B cell (primary cell): ENCODE measurements around the gene TRMT2A. TPM values are rescaled to one million over a fixed set of nuclear protein-coding genes. Genes with fewer than 3 reads are reported as not detected.
A peak's percentile ranks its signal among the peaks of the same experiment; 100 is the strongest.

Source experiments
- ATAC-seq: fragments of 200-7000 bp; cut with Tn5 transposase; one replicate; pipeline ENCODE4 v1.10.0; 2021; ENCODE audit warnings: low read depth, mild to moderate bottlenecking, moderate number of reproducible peaks, moderate library complexity
- CTCF ChIA-PET: fragments of 350-600 bp; sonication (Branson Sonifier 250); formaldehyde crosslinking; loops from one replicate; lab custom pipeline; 2021; ENCODE audit warnings: antibody characterized with exemption, inconsistent platforms; lab: Charles Lee
- POLR2A ChIA-PET: fragments of 350-600 bp; sonication (Branson Sonifier 250); formaldehyde crosslinking; loops from one replicate; lab custom pipeline; 2021; ENCODE audit warnings: antibody characterized with exemption; lab: Charles Lee
- DNase-seq: peaks from one replicate; pipeline ENCODE4 v3.0.0; 2013
- H2AFZ ChIP-seq: 2 replicates; pipeline ENCODE4 v1.6.1; 2012; ENCODE audit warnings: mild to moderate bottlenecking, low read depth, low read length; ENCODE audit not compliant: insufficient read depth, poor library complexity, severe bottlenecking
- H3K27ac ChIP-seq, 2 donors: 1 replicate in 1 of 2; 2 replicates in 1 of 2; pipeline ENCODE4 v1.5.1; 2012 to 2013; ENCODE audit warnings: low read length in 2 of 2, mild to moderate bottlenecking in 2 of 2, moderate library complexity in 1 of 2
- H3K27me3 ChIP-seq, 4 experiments: fragments of 200-600 bp in 1 of 4; sonication (generic) in 1 of 4; replicated peaks in 1 of 4; 1 replicate in 2 of 4; 2 replicates in 2 of 4; pipeline versions ENCODE4 v1.6.1 to v1.7.0; 2013 to 2016; ENCODE audit warnings: low read length in 3 of 4, mild to moderate bottlenecking in 2 of 4, mixed read lengths in 1 of 4, moderate library complexity in 1 of 4; ENCODE audit not compliant: insufficient read depth in 4 of 4, control insufficient read depth in 3 of 4; ENCODE audit errors: control extremely low read depth in 1 of 4
- H3K36me3 ChIP-seq, 2 experiments: replicated peaks in 1 of 2; 1 replicate in 1 of 2; 2 replicates in 1 of 2; pipeline versions ENCODE4 v1.6.1 to v1.7.1; 2013; ENCODE audit warnings: low read length in 1 of 2; ENCODE audit not compliant: insufficient read depth in 2 of 2, control insufficient read depth in 1 of 2; ENCODE audit errors: control extremely low read depth in 1 of 2, extremely low read depth in 1 of 2
- H3K4me1 ChIP-seq, 2 donors: fragments of 200-600 bp in 1 of 2; sonication (generic) in 1 of 2; 1 replicate in 1 of 2; 2 replicates in 1 of 2; pipeline versions ENCODE4 v1.5.1 to v1.6.1; 2013 to 2017; ENCODE audit warnings: low read length in 2 of 2; ENCODE audit not compliant: control insufficient read depth in 2 of 2, insufficient read depth in 2 of 2
- H3K4me2 ChIP-seq: replicated peaks from 2 replicates; pipeline ENCODE3; 2012; ENCODE audit warnings: mild to moderate bottlenecking, low read depth, low read length; ENCODE audit not compliant: poor library complexity, severe bottlenecking
- H3K4me3 ChIP-seq, 5 experiments: fragments of 200-600 bp in 1 of 5; sonication (generic) in 1 of 5; 1 replicate in 3 of 5; 2 replicates in 2 of 5; pipeline versions ENCODE4 v1.5.1 to v1.7.0; 2011 to 2016; ENCODE audit warnings: low read length in 4 of 5, mild to moderate bottlenecking in 4 of 5, low read depth in 2 of 5, control low read depth in 1 of 5, moderate library complexity in 1 of 5; ENCODE audit not compliant: insufficient read depth in 1 of 5; ENCODE audit errors: control extremely low read depth in 1 of 5, extremely low read depth in 1 of 5
- H3K79me2 ChIP-seq: fragments of 200-600 bp; sonication (generic); one replicate; pipeline ENCODE4 v1.6.0; 2016; ENCODE audit warnings: low read length; ENCODE audit not compliant: control insufficient read depth, insufficient read depth
- H3K9ac ChIP-seq: fragments of 200-600 bp; sonication (generic); 2 replicates; pipeline ENCODE4 v1.6.1; 2017; ENCODE audit warnings: mild to moderate bottlenecking, low read length, moderate library complexity
- H3K9me3 ChIP-seq, 3 donors: one replicate each; pipeline versions ENCODE4 v1.6.1 to v1.7.1; 2013; ENCODE audit warnings: low read length in 2 of 3; ENCODE audit not compliant: control insufficient read depth in 2 of 3, insufficient read depth in 1 of 3; ENCODE audit errors: control extremely low read depth in 1 of 3
- H4K20me1 ChIP-seq: 2 replicates; pipeline ENCODE4 v1.6.0; 2012; ENCODE audit warnings: mild to moderate bottlenecking, low read length; ENCODE audit not compliant: insufficient read depth, control insufficient read depth, poor library complexity, severe bottlenecking
- H3K27ac Mint-ChIP-seq: one replicate; pipeline ENCODE4 v1.8.0; 2021; ENCODE audit warnings: mixed read lengths
- H3K27me3 Mint-ChIP-seq: one replicate; pipeline ENCODE4 v1.8.0; 2021; ENCODE audit warnings: mixed read lengths
- H3K4me1 Mint-ChIP-seq: one replicate; pipeline ENCODE4 v1.8.0; 2021; ENCODE audit warnings: mixed read lengths
- H3K4me3 Mint-ChIP-seq: one replicate; pipeline ENCODE4 v1.8.0; 2021; ENCODE audit warnings: mixed read lengths
- H3K9me3 Mint-ChIP-seq: one replicate; pipeline ENCODE4 v1.8.0; 2022; ENCODE audit warnings: mixed read lengths; ENCODE audit not compliant: insufficient read depth
- CTCF ChIP-seq: fragments of 200-600 bp; IDR thresholded peaks from one replicate; pipeline ENCODE4 v1.8.0; 2022; ENCODE audit warnings: antibody characterized with exemption, mild to moderate bottlenecking
- EZH2 ChIP-seq: IDR thresholded peaks from 2 replicates; pipeline ENCODE4 v1.6.1; 2012; ENCODE audit warnings: borderline replicate concordance, low read depth, mild to moderate bottlenecking, moderate library complexity, low read length; ENCODE audit not compliant: insufficient read depth, poor library complexity, severe bottlenecking
- WGBS: methylation state at CpG from one replicate; pipeline ENCODE4 v1.1.5; 2013; ENCODE audit warnings: missing lambda C conversion rate; ENCODE audit not compliant: insufficient coverage; 5-methylcytosine and 5-hydroxymethylcytosine counted together
- intact Hi-C: fragments of 100-400 bp; cut with micrococcal nuclease; formaldehyde crosslinking; loops from one replicate; pipeline ENCODE4 v1.10.0; 2022
- polyA plus RNA-seq: library from polyadenylated mRNA; depleted of rRNA; stranded (reverse); fragments of >200 nt; gene quantifications from 2 replicates; pipeline ENCODE4 v1.2.3, GENCODE V29; 2012
- total RNA-seq, 2 donors: library from RNA; stranded (reverse); fragments of 120-200 nt in 1 of 2; gene quantifications; 1 replicate in 1 of 2; 2 replicates in 1 of 2; pipeline versions ENCODE4 v1.2.3 to v1.2.4, GENCODE V29; 2013 to 2022

TRMT2A gene
- total and polyA plus RNA-seq, 2 donors (not counting 1 experiment from before 2014, with no cell fraction given), result 95.7 to 144 TPM

DNA sequence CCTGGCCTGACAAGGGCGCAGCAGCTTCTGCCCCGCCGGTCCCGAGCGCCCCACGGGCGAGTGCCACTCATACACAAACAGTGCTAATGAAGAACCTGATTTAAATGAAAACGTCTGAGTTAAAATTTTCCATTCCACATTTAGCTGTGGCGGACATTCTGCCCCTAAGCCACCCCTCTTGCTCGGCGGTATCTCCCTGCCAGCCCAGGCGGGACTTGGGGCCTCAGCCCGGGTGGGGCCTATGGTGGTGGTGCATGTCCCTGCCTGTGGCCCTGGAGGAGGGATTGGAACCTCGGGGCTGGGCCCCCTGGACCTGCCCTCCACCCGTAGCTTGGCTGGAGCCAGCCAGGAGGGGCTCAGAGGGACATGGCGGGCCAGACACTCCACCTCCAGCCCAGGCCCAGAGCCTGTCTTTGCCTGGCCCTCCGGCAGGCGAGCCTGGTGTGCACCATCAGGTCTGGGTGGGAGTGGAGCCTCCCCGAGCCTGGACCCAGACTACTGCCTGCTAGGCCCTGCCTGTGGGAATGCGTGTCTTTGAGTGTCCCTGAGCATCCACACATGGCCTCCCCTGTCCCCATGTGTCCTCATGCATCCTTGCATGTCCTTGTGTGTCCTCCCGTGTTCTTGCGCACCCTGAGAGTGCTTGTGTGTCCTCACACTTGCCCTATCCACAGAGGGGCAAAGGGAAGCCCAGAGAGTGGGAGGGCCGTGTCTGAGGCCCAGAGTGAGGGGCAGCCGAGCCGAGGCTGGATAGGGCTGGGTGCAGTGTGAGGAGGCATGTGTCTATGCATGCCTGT is 19.0 kb upstream of the TRMT2A start:
- peaks cover 72% of the 10 kb centered on the region for H4K20me1 ChIP-seq
- no peak overlapping the region for H3K4me3 ChIP-seq
- DNase-seq (no peak), ATAC-seq (no peak)
- intact Hi-C loops, result no loop called here
- H3K9me3 ChIP-seq, result no peaks in the 10 kb centered on the region
- H3K9me3 Mint-ChIP-seq, result no peaks in the 10 kb centered on the region
- POLR2A ChIA-PET, result no interaction called here
- H3K27me3 ChIP-seq, result no peaks in the 10 kb centered on the region
- H3K9ac ChIP-seq, result no peak overlapping the region
- CTCF ChIA-PET, result no interaction called here
- 88% methylated on average over 20 of the region's 25 CpGs for WGBS
- H3K4me3 Mint-ChIP-seq, result peak overlapping the region; percentile 23
- no peak overlapping the region for H2AFZ ChIP-seq
- H3K27ac Mint-ChIP-seq, result no peak overlapping the region
- H3K4me1 Mint-ChIP-seq, result peaks cover 38% of the 10 kb centered on the region
- H3K27me3 Mint-ChIP-seq, result no peaks in the 10 kb centered on the region
- H3K27ac ChIP-seq, result no peak overlapping the region
- TF ChIP-seq EZH2 (no peak), CTCF (no peak)
- no peak overlapping the region for H3K4me2 ChIP-seq
- H3K4me1 ChIP-seq, result peaks cover 14 to 45% of the 10 kb centered on the region in 2 donors
- peaks cover 49% of the 10 kb centered on the region for H3K79me2 ChIP-seq
- peaks cover 0 to 7% of the 10 kb centered on the region in 2 experiments for H3K36me3 ChIP-seq

GRCh38 chr22:20135265-20135664 is 18.2 kb upstream of the TRMT2A start:
- no peak overlapping the region for H3K4me2 ChIP-seq
- TF ChIP-seq EZH2, result no peak
- no peak for TF ChIP-seq CTCF
- no peaks in the 10 kb centered on the region for H3K27me3 Mint-ChIP-seq
- H3K27ac Mint-ChIP-seq, result no peak overlapping the region
- DNase-seq (no peak), ATAC-seq (no peak)
- peaks cover 14 to 51% of the 10 kb centered on the region in 2 donors for H3K4me1 ChIP-seq
- peaks cover 47% of the 10 kb centered on the region for H3K79me2 ChIP-seq
- ChIA-PET CTCF (no interaction called here), POLR2A (no interaction called here)
- H4K20me1 ChIP-seq, result peaks cover 72% of the 10 kb centered on the region
- 86% methylated on average over 4 of the region's 4 CpGs for WGBS
- no peaks in the 10 kb centered on the region for H3K9me3 ChIP-seq
- H2AFZ ChIP-seq, result no peak overlapping the region
- intact Hi-C loops, result no loop called here
- peaks cover 41% of the 10 kb centered on the region for H3K4me1 Mint-ChIP-seq
- H3K9me3 Mint-ChIP-seq, result no peaks in the 10 kb centered on the region
- H3K9ac ChIP-seq, result no peak overlapping the region
- H3K4me3 ChIP-seq, result no peak overlapping the region
- peaks cover 0 to 7% of the 10 kb centered on the region in 2 experiments for H3K36me3 ChIP-seq
- no peak overlapping the region for H3K27ac ChIP-seq
- no peaks in the 10 kb centered on the region for H3K27me3 ChIP-seq
- H3K4me3 Mint-ChIP-seq, result no peak overlapping the region
